Gastroesophageal sphincter (tissue), 4 donors: ENCODE measurements around the gene SOX5. TPM values are rescaled to one million over a fixed set of nuclear protein-coding genes. Genes with fewer than 3 reads are reported as not detected.

Experiments
- ATAC-seq: fragments of 150-250 bp; one replicate; pipeline ENCODE4 v1.9.1; 2016; ENCODE audit warnings: mild to moderate bottlenecking, moderate library complexity
- H3K27ac ChIP-seq, 4 donors: fragments of 200-600 bp; sonication (generic) in 3 of 4; 1 replicate in 3 of 4; 2 replicates in 1 of 4; pipeline ENCODE4 v1.5.1; 2016 to 2019
- H3K27me3 ChIP-seq: fragments of 200-600 bp; sonication (generic); one replicate; pipeline ENCODE4 v1.5.1; 2019
- H3K36me3 ChIP-seq, 2 donors: fragments of 200-600 bp; sonication (generic); one replicate each; pipeline ENCODE4 v1.5.1; 2019; ENCODE audit warnings: control low read depth in 1 of 2
- H3K4me1 ChIP-seq, 3 donors: fragments of 200-600 bp; sonication (generic); 1 replicate in 2 of 3; 2 replicates in 1 of 3; pipeline ENCODE4 v1.5.1; 2016 to 2019; ENCODE audit warnings: control low read depth in 2 of 3
- H3K4me3 ChIP-seq, 2 donors: fragments of 200-600 bp; sonication (generic); one replicate each; pipeline ENCODE4 v1.5.1; 2019; ENCODE audit warnings: mild to moderate bottlenecking in 1 of 2, moderate library complexity in 1 of 2
- H3K9me3 ChIP-seq, 3 donors: fragments of 200-600 bp; sonication (generic); one replicate each; pipeline ENCODE4 v1.5.1; 2017 to 2019; ENCODE audit warnings: control low read depth in 2 of 3
- EP300 ChIP-seq: sonication (generic); formaldehyde crosslinking; IDR thresholded peaks from one replicate; pipeline ENCODE4 v1.6.1; 2017; ENCODE audit warnings: antibody characterized with exemption, mild to moderate bottlenecking
- POLR2A ChIP-seq, 2 donors: fragments of 450-650 bp; IDR thresholded peaks; one replicate each; pipeline ENCODE4 v1.6.1; 2017; ENCODE audit warnings: antibody characterized with exemption in 2 of 2, mild to moderate bottlenecking in 2 of 2, moderate library complexity in 1 of 2
- POLR2AphosphoS5 ChIP-seq: sonication (generic); formaldehyde crosslinking; IDR thresholded peaks from one replicate; pipeline ENCODE4 v1.6.1; 2017; ENCODE audit warnings: antibody characterized with exemption
- WGBS, 2 donors: methylation state at CpG; one replicate each; pipeline ENCODE4 v1.1.5; 2018; ENCODE audit warnings: low coverage in 1 of 2; 5-methylcytosine and 5-hydroxymethylcytosine counted together
- total RNA-seq, 4 donors: library from RNA; depleted of rRNA; stranded (reverse); fragments of >200 nt; gene quantifications; one replicate each; pipeline ENCODE4 v1.1.0, GENCODE V29; 2016
- TF ChIP-seq, protein P1 (sequence below), 4 experiments: fragments of 200-600 bp in 2 of 4; fragments of 450-650 bp in 2 of 4; sonication (generic) in 1 of 4; IDR thresholded peaks; one replicate each; pipeline ENCODE4 v1.5.1; 2017 to 2019; ENCODE audit warnings: antibody characterized with exemption in 4 of 4, mild to moderate bottlenecking in 2 of 4, moderate library complexity in 2 of 4

Gene SOX5
- total RNA-seq, 4 donors from 2014 or later: 4.9 to 69.9 (median 18.1) TPM

DNA sequence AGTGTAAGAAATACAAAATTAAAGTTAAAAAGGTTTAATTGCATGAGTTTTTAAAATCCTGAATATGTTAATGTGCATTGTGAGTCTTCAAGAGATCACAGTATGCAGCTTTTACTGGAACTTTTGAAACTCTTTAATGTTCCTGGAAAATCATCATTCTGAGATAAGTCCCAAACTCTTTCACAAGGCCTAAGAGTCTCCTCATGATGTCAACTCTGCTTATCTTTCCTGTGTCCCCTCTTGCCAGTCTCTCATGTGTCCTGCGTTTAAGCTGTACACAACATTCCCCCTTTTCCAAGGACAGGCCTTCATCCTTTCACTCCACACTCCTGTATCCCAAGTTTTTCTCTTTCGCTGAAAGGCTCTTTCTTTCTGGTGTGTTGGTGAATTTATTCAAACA lies 380.1 kb downstream of the SOX5 start:
- H3K36me3 ChIP-seq: no peaks in the 10 kb centered on the region
- H3K27ac ChIP-seq: no peak overlapping the region
- no peaks in the 10 kb centered on the region for H3K27me3 ChIP-seq
- ATAC-seq: no peak
- TF ChIP-seq, protein P1, sequence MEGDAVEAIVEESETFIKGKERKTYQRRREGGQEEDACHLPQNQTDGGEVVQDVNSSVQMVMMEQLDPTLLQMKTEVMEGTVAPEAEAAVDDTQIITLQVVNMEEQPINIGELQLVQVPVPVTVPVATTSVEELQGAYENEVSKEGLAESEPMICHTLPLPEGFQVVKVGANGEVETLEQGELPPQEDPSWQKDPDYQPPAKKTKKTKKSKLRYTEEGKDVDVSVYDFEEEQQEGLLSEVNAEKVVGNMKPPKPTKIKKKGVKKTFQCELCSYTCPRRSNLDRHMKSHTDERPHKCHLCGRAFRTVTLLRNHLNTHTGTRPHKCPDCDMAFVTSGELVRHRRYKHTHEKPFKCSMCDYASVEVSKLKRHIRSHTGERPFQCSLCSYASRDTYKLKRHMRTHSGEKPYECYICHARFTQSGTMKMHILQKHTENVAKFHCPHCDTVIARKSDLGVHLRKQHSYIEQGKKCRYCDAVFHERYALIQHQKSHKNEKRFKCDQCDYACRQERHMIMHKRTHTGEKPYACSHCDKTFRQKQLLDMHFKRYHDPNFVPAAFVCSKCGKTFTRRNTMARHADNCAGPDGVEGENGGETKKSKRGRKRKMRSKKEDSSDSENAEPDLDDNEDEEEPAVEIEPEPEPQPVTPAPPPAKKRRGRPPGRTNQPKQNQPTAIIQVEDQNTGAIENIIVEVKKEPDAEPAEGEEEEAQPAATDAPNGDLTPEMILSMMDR (IDR thresholded peaks at IDR 0.05): no peak
- no peak for TF ChIP-seq EP300
- TF ChIP-seq POLR2A (IDR thresholded peaks at IDR 0.05): no peak
- TF ChIP-seq POLR2AphosphoS5: no peak
- H3K4me1 ChIP-seq: peaks cover 0 to 9% (median 4%) of the 10 kb centered on the region in 3 donors
- H3K9me3 ChIP-seq: no peaks in the 10 kb centered on the region
- H3K4me3 ChIP-seq: no peak overlapping the region
- WGBS, 2 donors: 92 to 100% methylated on average over 2 of the region's 2 CpGs

DNA sequence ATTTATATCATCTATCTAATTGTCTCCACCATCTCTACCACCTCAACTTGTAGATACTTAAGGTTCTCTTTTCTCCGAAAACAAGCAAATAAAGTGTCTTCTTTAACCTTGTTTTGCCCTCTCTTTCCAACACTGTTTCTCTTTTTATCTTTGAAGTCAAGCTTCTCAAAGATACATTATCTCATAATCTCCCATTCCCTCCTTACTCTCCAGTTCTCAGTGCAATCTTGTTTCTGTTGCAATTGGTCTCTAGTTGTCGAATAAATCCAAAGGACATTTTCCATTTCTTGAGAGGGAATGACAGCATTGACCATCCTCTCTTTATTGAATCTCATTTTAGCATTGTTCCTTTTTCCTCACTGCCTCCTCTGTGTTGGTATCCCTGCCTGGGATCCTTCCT lies 383.3 kb downstream of the SOX5 start:
- no peak overlapping the region for H3K4me3 ChIP-seq
- no peak for TF ChIP-seq POLR2A (IDR thresholded peaks at IDR 0.05)
- TF ChIP-seq, protein P1 (IDR thresholded peaks at IDR 0.05): no peak
- no peak for TF ChIP-seq POLR2AphosphoS5
- no peak for TF ChIP-seq EP300
- peaks cover 0 to 13% (median 4%) of the 10 kb centered on the region in 3 donors for H3K4me1 ChIP-seq
- H3K36me3 ChIP-seq: no peaks in the 10 kb centered on the region
- ATAC-seq: no peak
- H3K9me3 ChIP-seq: no peaks in the 10 kb centered on the region
- H3K27ac ChIP-seq: no peak overlapping the region
- no peaks in the 10 kb centered on the region for H3K27me3 ChIP-seq
- 44 to 50% methylated on average over 2 of the region's 2 CpGs for WGBS, 2 donors

DNA sequence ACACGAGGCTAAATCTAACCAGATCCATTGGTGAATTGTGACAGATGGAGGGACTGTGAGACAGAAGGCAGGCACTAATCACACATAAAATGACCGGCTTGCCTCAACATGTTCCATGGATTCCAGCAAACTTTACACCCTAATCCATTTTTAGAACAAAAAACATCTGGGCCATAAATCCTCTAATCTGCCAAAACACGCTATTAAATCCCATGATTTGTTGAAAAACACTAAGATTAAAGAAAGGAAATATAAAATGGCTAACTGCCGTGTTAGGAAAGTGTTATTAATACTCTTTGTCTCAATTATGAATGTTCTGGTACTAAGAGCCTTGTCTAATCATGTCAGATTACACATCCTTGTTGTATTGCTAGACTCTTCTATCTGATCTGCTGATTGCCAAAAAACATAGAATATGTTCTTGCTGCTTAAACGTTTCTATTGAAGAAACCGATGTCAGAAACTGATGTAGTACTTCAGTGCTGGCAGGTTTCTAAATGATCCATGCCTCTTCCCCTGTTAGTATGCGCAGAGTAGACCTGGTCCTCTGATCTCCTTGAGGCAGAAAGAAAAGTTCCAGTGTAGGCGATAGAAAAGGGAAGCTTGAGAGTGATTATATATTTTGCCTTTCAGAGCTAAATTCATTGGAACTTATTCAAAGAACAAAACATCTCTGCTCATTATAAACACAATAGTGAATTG lies 384.9 kb downstream of the SOX5 start:
- peak overlapping the region in 1 of 4 donors; percentile 16 for H3K27ac ChIP-seq
- no peaks in the 10 kb centered on the region for H3K9me3 ChIP-seq
- no peaks in the 10 kb centered on the region for H3K36me3 ChIP-seq
- no peak for ATAC-seq
- TF ChIP-seq POLR2AphosphoS5: no peak
- TF ChIP-seq EP300: no peak
- TF ChIP-seq, protein P1 (IDR thresholded peaks at IDR 0.05): no peak
- no peak overlapping the region for H3K4me3 ChIP-seq
- 24 to 33% methylated on average over 8 of the region's 8 CpGs for WGBS, 2 donors
- H3K4me1 ChIP-seq: peaks cover 0 to 13% (median 4%) of the 10 kb centered on the region in 3 donors
- H3K27me3 ChIP-seq: no peaks in the 10 kb centered on the region

DNA sequence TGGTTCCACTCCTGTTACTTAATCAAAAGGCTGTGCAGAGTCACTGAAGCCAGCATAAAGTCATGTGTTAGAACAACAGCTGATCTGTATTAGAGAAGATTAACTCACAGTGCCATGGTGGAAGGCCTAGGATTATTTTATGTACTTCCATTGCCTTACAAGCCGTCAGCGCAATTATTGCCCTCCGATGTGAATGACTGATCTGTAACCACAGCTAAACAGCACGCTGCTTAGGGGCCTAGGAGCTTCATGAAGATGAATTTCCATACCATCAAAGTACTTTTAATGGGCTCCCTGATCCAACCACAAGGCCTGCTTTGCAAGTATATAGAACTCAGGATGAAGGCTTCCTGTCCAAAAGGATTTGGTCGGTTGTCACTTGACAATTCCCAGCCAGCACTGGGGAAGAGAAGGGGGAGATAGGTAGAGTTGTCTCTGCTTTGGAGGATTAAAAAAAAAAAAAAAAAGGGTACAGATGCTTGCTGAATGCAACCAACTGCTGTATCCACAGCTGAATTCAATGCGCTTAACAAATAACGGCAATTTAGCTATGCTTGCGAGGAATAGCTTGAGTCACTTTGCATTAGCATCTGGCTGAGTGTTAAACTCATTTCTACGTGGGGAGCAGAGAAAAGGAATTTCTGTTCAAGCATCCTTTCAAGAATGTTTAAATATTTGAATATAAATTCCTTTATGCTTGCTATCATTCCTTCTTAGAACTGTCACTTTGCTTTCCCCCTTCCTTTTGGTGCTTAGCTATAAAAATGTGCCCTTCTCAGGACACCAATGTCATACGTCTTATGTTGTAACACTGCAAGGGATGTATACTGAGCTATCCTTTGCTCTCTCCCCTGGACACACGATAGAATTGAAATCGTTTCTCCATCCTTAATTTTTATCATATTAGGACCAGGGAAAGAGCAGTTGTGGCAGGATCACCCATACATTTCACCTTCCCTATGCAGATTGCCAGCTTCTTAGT lies 387.8 kb downstream of the SOX5 start:
- no peaks in the 10 kb centered on the region for H3K9me3 ChIP-seq
- no peak for ATAC-seq

More for the DNA sequence above, 387.8 kb downstream of the SOX5 start:
- no peaks in the 10 kb centered on the region for H3K36me3 ChIP-seq
- no peak overlapping the region for H3K4me3 ChIP-seq
- TF ChIP-seq POLR2A (IDR thresholded peaks at IDR 0.05) (no peak), POLR2AphosphoS5 (no peak), EP300 (no peak)
- TF ChIP-seq, protein P1 (IDR thresholded peaks at IDR 0.05): no peak
- H3K27ac ChIP-seq: no peak overlapping the region
- no peaks in the 10 kb centered on the region for H3K27me3 ChIP-seq
- peaks cover 0 to 13% (median 4%) of the 10 kb centered on the region in 3 donors for H3K4me1 ChIP-seq
- WGBS, 2 donors: 85 to 88% methylated on average over 7 to 12 of the region's 12 CpGs
